Activated CD4-positive, alpha-beta T cell treated with anti-CD3 and anti-CD28 coated beads for 4 hours (primary cell): ENCODE measurements around the gene ZFP91.
A peak's percentile ranks its signal among the peaks of the same experiment; 100 is the strongest.

Experiments used
- DNase-seq, 2 donors: peaks; one replicate each; pipeline ENCODE4 v3.0.0-alpha.2; 2020

ZFP91 gene

GRCh38 chr11:58586998-58587397 lies 8.1 kb downstream of the ZFP91 start:
- DNase-seq: no peak

GRCh38 chr11:58591659-58592058 lies 12.8 kb downstream of the ZFP91 start:
- no peak for DNase-seq

GRCh38 chr11:58592760-58593472 lies 14.1 kb downstream of the ZFP91 start:
- peak; percentile 50 to 52 for DNase-seq

GRCh38 chr11:58594826-58595225 lies 16.0 kb downstream of the ZFP91 start:
- no peak for DNase-seq

DNA sequence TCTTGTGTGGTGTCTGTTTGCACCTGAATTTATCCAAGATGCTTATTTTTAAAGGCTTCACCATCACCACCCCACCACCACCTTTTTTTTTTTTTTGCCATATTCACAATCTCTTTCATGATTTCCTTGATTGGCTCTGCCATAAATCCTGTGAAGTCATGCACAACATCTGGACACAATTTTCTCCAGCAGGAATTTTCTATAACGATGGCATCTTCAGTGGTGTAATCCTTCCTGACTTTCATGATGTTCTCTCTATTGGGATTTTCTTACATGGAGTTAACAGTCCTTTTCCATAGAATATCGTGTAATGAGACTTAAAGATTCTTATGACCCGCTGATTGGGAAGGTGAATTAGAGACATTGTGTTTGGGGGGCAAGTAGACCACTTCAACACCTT lies 17.8 kb downstream of the ZFP91 start:
- no peak for DNase-seq

GRCh38 chr11:58597486-58598144 lies 18.8 kb downstream of the ZFP91 start:
- no peak for DNase-seq

DNA sequence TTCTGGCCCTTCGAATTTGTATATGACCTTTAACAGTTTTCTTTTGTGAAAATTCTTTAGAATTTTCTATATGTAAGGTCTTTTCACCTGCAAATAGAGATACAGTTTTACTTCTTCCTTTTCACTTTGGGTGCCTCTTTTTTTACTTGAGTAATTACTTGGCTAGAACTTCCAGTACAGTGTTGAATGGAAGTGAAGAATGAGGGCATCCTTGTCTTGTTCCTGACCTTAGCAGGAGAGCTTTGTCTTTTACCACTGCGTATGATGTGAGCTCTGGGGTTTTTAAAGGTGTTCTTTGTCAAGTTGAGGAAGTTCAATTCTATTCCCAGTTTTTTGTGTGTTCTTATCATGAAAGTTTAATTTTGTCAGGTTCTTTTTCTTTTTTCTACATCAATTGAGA lies 21.6 kb downstream of the ZFP91 start:
- no peak for DNase-seq

GRCh38 chr11:58606930-58607714 lies 28.3 kb downstream of the ZFP91 start:
- no peak for DNase-seq

- no peak for DNase-seq
These were observed 29.5 kb downstream of the ZFP91 start for GRCh38 chr11:58608331-58608730.

GRCh38 chr11:58609723-58610122 lies 30.9 kb downstream of the ZFP91 start:
- no peak for DNase-seq

DNA sequence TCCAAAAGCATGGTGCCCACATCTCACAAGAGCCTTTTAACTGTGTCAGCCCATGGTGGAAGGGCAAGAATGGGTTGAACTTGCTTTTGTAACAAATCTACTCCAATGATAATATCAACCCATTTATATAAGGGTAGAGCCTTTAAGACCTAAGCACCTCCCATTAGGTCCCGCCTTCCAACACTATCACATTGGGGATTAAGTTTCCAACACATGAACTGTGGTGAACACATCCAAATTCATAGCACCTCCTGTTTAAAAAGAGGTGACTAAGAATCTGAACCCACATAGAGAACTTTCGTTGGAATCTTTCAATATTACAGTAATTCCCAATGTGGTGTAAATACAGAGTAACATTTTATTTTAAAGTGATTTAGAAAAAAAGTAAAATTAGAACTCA lies 34.4 kb downstream of the ZFP91 start:
- no peak for DNase-seq

DNA sequence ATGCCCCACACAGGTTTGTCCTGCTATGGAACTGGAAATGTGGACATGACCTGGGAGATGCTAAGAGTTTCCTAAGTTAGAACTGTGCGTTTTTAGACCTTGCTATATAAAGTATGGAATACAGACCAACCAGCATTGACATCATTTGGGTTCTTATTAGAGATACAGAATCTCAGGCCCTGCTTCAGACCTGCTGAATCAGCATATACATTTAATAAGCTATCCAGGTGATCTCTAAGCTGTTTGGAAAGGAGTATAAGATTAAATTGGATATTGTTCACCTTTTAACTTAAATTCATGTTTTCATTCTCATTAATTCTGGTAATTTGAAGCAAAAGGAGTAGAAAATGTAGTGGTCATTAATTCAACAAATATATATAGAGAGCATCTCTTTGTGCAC lies 36.7 kb downstream of the ZFP91 start:
- DNase-seq: no peak

DNA sequence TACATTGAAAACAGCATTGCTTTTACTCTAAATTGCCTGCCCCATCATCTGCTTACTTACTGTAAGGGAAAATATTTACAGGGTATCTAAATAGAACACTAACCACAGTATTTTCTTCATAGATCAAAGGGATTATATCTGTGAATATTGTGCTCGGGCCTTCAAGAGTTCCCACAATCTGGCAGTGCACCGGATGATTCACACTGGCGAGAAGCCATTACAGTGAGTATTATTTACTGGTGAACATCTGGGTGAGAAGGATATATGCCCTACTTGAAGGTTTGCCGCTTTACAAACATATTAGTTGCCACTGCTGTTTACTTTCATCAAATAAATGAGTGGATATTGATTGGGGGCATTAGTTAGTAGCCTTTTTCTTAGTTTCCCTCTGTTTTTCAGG lies 37.7 kb downstream of the ZFP91 start:
- DNase-seq: no peak

GRCh38 chr11:58617976-58618557 lies 39.2 kb downstream of the ZFP91 start:
- DNase-seq: no peak

GRCh38 chr11:58621586-58622262 lies 42.9 kb downstream of the ZFP91 start:
- no peak for DNase-seq

GRCh38 chr11:58622344-58622743 lies 43.5 kb downstream of the ZFP91 start, which contains the start of gene CNTF:
TSS of gene CNTF (plus strand) at chr11:58622665. CDS start at chr11:58622753, 88 bp downstream.
- no peak for DNase-seq

DNA sequence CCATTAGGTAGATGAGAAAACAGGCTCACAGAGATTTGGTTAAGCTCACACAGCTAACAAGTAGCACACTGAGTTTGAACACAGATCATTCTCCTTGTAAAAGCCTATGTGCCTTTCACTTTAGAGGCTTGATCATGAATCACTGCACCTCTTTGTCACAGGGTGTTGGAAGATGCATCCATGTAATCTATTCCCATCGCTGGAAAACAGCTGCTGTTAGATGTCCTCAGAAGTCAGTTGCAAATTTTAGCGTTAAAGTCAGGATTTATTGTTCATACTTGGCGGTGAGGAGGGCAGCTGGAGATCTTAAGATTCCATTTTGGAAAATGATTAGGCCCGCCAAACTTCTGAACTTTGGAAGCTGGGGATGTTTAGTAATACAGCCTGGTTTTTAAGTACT lies 46.2 kb downstream of the ZFP91 start:
- DNase-seq: no peak

DNA sequence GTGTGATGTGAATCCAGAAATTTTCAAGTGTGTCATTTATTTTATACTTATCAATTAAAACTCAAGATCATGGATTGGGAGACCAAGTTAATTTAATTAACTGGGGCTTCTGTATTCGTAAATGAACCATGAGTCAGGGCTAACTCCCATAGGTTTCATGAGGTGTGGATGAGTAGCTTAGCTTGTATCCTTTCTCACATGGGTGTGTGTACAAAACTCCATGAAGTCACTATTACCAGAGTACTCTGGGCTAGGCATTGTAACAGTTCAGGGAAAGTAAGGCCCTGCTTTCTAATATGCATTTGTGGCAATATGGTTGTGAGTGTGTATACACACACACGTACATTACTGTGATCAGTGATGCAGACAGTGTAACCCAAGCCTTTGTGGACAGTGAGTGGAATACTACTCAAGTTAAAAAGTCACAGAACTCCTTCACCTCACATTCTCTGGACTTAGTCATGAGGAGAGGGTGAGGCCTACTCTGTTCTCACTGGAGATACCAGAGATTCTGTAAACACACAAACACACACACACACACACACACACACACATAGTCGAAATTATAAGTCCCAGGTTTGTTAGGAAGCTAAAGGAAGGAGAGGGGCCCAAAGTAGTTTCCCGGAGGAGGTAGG lies 47.1 kb downstream of the ZFP91 start:
- DNase-seq: no peak

DNA sequence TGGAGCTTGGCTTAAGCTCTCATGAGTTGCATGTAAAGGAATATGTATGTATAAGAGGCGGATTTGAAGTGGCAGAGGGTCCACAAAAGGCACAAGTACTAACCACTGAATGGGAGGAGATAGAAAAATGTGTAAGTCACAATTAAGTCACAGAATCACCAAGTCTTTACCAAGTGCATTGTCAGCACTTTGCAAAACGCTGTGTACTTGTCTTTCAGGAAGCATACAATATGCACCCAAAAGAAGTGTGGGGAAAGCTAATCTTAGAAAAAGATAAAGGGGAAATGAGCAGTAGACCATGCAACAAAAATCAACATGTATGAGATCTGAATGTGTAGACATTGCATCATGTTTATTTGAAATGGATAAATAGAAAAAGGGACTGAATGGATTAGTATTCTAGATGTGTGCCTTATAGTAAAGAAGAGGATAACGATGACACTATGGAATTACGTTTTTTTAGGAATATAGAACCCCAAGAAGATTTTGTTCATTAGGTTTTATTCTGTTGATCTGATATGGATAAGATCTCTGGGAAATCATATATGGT lies 48.1 kb downstream of the ZFP91 start:
- DNase-seq: no peak

DNA sequence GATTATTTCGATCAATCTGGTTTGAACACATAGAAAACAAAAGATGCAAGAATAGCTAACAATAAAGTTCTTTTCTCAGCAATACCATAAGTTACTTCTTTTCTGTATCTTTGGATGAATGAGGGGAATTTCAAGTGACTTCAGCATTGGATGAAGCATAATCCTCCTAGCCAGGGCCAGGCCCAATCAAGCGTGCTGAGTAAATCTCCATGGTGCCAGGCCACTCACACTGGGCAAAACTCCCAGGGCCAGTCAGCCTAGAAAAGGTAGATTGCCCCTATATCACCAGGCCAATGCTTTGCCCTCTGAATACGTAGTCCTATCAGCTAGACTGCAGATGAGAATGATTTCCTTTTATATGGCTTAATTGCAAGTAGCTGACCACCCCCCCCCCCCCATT lies 49.6 kb downstream of the ZFP91 start:
- no peak for DNase-seq

- DNase-seq: peak; percentile 9 to 16
These were observed 51.0 kb downstream of the ZFP91 start for GRCh38 chr11:58629857-58630256.

DNA sequence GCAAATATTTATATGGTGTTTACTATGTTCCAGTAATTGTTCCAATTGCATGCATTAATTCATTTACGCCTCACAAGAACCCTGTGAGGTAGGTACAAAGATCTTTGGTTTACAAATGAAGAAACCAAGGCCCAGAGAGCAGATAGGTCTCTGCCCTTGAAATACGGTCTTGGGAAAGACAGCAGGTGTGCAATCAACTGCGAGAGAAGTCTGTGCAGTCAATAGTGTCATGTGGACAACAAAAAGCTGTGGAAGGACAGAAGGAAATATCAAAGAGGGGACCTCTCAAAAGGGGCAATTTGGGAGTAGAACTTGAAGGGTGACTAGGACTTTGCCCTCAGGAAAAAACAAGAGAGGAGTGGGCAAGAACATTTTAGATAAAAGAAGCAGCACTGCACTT lies 52.5 kb downstream of the ZFP91 start:
- no peak for DNase-seq
